ENCODE measurements around the gene AMER2.
"Not testable (repeated sequence)": the region's sequence is repeated elsewhere in the genome, so short reads cannot be mapped to it uniquely, and the experiment has no call there.

Gene AMER2

DNA sequence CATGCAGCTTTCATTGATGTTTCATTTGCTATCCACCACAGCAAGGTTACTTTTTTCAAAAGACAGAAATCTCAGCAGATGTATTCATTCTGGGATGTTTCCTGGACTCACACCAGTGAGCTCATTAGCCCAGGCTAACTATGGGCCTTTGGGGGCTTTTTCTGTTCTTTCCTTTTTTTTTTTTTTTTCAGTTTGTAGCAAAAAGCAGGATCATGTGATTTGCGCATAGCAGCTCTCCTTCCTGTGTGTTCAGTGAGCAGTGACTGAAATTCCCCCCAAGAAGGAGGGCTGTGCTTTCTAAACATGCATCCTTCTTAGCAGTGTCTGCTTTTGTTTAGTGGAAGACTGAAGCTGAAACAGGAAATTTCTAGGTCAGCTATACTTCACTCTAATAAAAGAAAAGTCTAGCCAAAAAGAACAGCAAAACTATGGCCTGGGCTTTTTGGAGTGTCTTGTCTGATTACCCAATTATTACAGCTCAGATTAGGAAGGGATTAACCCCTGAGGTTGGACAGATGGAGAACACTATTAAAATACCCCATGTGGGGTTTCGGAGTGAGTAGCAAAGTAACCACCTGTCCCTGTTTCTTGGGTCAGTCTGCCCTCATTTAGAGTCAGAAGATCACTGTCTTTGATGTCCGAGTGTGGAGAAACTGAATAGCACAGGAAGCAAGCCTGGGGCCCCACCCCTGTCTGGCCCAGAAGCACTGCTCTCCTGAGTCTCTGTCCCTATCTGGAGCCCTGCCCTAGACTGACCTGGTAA is 8.9 kb upstream of the AMER2 start:
- no peak for DNase-seq

- DNase-seq, result no peak
Measured at GRCh38 chr13:25179832-25180774, 8.0 kb upstream of the AMER2 start.

DNA sequence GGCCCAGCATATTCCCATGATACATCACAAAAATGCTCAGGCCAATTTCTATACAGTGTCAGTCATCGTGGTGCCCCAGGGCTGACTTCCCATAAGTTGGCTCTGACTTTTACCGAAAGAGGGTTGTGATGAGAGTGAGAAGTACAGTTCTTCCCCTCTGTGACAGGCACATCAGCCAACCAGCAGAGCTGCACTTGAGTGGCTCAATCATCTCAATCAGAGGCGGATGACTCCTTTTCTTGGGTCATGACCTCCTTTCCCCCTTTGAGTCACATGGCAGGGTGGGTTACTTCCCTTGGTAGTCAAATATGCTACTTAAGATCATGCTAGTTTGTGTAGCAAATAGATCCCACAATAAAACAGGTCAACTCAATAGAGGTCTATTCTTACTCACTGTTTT is 6.9 kb upstream of the AMER2 start:
- no peak for DNase-seq

DNA sequence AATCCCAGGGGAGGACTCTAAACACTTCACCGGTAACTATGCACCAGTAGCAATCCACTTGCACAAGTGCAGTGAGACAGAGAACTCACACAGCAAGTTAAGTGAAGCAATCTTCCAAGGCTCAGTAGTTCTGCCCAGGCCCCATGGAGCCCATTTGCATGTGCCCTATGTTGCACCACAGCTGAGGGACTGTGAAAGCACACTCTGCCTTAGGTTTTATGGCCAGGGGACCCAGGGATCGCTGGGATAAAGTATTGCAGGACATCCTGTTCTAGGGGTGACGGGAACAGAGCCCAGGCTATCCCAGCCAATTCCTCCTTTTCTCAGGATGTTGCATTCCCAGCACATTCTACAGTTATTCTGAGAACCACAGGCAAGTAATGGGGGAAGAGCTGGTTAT is 6.0 kb upstream of the AMER2 start:
- DNase-seq, result no peak

DNA sequence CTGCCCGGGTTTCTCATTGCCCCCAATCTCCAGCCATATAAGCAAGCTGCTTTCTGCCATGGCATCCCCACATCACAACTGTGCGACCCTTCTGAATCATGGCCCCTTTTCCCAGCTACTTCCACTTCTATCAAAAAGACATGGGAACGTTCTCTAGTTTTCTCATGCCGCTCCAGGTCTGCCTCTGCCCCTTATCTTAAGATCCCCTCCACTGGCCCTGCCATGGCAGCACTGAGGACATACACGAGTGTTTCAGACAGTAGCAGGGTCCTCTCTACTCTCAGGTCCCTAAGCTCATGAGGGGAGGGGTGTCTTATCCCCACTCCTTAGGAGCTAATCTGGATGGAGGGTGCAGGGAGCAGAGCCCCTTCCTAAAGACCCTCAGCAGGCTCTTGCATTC is 5.5 kb upstream of the AMER2 start:
- no peak for DNase-seq

- no peak for DNase-seq
Measured at GRCh38 chr13:25177012-25177411, 4.9 kb upstream of the AMER2 start.

- no peak for DNase-seq
Measured at GRCh38 chr13:25175431-25175830, 3.3 kb upstream of the AMER2 start.

DNA sequence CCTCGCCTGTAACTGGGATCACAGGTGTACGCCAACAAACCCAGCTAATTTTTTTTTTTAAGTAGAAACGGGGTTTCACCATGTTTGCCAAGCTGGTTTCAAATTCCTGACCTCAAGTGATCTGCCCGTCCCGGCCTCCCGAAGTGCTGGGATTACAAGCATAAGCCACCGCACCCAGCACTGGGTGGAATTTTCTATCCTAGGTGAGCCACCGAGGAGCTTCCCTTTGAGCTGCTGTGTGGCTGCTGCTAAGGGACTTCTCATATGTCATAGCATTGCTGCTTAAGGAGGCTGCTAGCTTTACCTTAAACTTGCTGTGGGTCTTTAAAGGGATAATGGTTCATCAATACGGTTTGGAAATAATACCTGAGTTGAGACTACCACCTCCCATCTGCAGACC is 2.9 kb upstream of the AMER2 start:
- no peak for DNase-seq

GRCh38 chr13:25174304-25174703 is 2.2 kb upstream of the AMER2 start:
- no peak for DNase-seq

DNA sequence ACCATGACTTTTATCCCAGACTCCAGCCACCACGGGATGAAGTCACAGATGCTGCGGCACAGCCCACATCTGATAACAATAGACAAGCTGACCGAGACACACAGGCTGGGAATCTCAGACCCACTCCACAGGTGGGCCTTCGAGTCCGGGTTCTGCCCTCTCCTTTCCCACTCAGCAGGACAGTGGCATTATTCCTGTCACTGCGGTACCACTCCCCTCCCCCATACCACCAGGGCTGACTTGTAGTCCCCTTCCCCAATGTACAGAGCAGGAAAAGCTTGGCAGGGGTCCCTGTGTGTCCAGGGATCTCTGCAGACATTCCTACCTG is 179 bp upstream of the AMER2 start:
- DNase-seq, result no peak

DNA sequence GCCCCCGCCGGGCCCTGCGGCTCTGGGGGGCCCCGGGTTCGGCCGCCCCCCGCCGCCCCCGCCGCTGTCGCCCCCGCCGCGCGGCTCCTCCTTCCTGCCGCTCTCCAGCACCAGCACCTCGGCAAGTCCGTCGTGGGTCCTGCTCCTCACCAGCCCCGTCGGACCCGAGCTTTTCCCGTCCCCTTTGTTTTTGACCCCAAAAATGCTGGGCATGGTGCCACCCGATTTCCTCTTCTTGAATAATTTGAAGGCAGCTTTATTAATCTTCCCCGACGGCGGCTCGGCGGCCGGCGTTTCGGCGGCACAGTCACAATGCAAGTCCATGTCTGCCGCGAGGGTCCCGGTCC is 945 bp downstream of the AMER2 start:
- no peak for DNase-seq

GRCh38 chr13:25170554-25171111 is 1.5 kb downstream of the AMER2 start:
- no peak for DNase-seq

DNA sequence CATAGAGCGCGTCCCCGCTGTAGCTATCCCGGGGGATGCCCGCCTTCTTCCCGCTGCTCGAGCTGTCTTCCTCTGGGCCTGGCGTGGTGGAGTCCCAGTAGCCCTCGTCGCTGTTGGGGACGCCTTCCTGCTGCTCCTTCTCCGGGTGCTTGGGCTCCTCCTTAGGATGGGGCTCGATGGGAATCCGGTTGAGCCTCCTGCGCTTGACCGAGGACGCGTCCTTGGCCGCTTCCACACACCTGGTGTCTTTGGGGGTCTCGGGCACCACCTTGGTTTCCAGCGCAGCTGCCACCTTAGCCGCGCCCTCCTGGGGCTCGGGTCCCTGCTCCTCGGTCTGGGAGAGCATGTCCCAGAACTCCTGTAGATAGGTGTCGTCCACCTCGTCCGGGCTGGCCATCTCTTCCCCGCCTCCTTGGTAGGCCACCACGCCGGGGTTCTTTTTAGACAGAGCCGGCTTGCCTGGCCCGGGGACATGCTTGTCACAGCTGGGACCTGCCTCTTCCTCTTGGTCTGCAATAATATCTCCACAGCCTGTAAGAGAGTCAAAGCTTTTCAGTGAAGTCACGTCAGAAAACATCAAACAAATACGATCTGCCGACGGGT is 2.0 kb downstream of the AMER2 start:
- DNase-seq, result no peak

- no peak for DNase-seq
Measured at GRCh38 chr13:25169356-25169755, 2.7 kb downstream of the AMER2 start.

GRCh38 chr13:25168790-25169189 is 3.3 kb downstream of the AMER2 start:
- no peak for DNase-seq

DNA sequence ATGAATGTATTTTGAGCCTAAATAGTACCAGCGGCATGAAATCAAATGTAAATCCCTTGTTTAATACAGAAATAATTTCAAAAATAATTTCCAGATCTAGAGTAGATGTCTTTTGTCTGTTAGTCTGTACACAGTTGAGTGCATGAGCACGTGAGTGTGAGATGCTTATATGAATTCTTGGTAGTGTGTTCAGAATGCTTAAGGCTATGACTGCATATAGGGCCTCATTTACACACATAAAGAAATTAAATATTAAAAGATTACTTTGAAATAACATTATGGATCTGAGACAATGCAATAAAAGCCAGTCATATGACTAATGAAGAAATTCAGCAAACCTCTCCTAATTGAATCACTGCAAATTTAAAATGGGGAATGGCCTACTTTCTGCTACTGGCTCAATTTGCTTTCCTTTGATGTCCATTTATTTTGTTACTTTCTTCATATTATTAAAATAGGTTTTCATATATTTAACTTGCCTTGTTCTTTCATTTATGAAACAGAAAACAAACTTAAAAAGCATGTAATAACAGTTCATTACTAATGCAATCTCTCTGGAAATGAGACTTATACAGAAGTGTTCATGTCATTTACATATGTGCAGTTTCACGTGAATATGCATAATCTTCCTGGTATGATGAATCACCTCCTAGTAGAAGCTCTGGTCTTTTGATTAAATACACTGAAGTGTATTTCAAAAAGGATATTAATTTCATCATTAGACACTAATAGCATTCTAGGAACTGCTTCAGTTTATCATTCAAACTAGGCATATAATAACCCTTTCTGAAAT is 4.5 kb downstream of the AMER2 start:
- no peak for DNase-seq

DNA sequence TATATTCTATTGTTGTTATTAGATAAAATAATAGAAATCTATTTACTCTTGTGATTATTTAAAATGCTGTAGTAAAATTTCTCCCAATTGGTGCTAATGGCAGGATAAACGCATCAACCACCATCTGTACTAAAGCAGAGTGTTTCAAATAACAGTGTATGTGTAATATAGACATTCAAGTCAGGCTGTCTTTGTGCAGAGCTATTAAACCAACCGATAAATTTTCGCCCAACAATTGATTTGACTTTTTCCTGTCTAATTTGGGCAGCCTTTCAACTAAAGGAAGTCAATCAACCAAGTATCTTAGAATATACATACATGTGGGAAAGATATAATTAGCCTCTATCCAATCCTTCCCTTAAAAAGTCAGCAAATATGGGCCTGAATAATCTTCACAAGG is 5.8 kb downstream of the AMER2 start:
- DNase-seq, result no peak

GRCh38 chr13:25165663-25166062 is 6.4 kb downstream of the AMER2 start:
- no peak for DNase-seq

DNA sequence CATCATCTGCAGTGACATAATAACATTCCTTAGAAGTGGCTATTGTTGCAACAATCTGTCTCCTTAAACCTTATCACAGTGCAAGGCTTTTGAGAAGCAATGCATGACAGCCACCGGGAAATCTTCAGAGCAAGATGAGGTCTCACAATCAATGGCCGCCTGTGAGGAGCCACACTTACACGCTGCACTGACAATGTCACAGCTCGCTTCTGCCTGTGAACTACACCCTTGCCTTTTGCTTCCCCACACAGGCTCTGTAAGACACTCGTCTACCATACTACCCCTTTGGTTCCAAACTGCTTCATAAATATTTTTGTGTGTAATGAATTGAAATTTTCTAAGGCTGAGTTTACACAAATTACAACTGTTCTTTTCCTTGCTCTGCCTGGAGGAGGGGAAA is 6.9 kb downstream of the AMER2 start:
- not testable (repeated sequence) for DNase-seq

- no peak for DNase-seq
Measured at GRCh38 chr13:25157681-25158080, 14.4 kb downstream of the AMER2 start.

- no peak for DNase-seq
Measured at GRCh38 chr13:25153736-25154135, 18.4 kb downstream of the AMER2 start.

DNA sequence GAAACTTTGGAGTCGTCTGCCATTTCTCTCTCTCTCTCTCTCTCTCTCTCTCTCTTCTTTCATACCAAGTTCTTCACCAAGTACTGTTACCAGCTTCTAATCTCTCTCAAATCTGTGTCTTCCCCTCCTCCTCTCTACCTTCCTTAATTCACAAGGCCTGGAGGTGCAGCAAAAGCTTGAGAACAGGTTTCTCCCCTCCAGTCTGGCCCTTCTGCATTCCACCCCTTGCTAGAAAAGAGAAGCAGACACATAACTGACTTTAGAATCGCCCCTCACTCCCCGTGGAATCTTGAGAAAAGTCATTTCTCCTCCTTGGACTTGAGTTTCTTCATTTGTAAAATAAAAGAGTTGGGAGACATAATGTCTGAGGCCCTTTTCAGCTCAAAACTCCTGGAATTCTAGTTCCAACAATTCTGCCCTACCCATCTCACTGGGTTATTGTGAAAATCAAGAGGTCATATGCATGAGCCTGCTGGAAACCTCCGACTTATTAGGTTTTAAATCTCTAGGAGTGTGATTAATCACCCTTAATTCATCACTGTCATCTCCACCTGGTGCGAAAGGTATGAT is 20.4 kb downstream of the AMER2 start:
- no peak for DNase-seq

GRCh38 chr13:25149711-25150110 is 22.4 kb downstream of the AMER2 start:
- no peak for DNase-seq
